ENCODE measurements around the gene PWWP2A.

PWWP2A gene

DNA sequence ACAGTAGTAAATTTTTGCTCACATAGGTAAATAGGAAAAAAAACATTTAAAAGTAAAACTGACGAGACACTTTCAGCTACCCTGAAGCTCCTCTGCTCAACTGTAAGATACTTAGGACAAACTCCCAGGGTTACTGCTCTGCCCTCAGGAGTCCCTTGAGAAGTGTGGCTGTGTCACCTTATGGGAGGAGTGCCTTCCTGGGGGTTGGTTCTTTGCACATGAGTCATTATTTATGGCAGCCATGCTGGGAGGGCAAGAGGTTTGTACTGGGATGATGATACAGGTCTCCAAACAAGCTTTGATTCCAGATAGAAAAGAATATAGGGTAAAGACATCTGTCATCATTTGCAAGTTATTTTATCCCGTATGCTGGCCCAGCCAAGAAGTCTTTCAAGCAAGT is 64.4 kb downstream of the PWWP2A start:
- DNase-seq (ENCODE audit: low read depth), result peak; percentile 21
- no peak overlapping the region for H3K4me3 ChIP-seq (ENCODE audit: low read length)
- TF ChIP-seq, protein P1, sequence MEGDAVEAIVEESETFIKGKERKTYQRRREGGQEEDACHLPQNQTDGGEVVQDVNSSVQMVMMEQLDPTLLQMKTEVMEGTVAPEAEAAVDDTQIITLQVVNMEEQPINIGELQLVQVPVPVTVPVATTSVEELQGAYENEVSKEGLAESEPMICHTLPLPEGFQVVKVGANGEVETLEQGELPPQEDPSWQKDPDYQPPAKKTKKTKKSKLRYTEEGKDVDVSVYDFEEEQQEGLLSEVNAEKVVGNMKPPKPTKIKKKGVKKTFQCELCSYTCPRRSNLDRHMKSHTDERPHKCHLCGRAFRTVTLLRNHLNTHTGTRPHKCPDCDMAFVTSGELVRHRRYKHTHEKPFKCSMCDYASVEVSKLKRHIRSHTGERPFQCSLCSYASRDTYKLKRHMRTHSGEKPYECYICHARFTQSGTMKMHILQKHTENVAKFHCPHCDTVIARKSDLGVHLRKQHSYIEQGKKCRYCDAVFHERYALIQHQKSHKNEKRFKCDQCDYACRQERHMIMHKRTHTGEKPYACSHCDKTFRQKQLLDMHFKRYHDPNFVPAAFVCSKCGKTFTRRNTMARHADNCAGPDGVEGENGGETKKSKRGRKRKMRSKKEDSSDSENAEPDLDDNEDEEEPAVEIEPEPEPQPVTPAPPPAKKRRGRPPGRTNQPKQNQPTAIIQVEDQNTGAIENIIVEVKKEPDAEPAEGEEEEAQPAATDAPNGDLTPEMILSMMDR (conservative IDR thresholded peaks at IDR 0.05; ENCODE audit: low read length), result no peak

DNA sequence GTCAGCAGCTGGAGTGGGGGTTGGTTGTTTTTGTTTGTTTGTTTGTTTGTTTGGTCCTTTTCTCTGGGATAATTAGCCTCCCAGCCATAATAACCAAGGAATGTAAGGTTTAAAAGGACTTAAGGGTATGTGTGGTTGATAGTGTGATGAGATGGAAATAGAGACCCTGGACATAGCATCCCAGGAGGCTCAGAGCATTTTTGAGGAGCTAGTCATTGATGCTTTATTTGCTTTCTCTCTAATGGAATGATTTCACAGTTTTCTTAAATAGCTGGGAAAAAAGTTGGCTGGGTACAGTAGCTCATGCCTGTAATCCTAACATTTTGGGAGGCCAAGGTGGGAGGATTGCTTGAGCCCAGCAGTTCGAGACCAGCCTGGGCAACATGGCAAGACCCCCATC is 65.2 kb downstream of the PWWP2A start:
- TF ChIP-seq, protein P1 (conservative IDR thresholded peaks at IDR 0.05; ENCODE audit: low read length), result no peak
- peak; percentile 30 for DNase-seq (ENCODE audit: low read depth)
- no peak overlapping the region for H3K4me3 ChIP-seq (ENCODE audit: low read length)

DNA sequence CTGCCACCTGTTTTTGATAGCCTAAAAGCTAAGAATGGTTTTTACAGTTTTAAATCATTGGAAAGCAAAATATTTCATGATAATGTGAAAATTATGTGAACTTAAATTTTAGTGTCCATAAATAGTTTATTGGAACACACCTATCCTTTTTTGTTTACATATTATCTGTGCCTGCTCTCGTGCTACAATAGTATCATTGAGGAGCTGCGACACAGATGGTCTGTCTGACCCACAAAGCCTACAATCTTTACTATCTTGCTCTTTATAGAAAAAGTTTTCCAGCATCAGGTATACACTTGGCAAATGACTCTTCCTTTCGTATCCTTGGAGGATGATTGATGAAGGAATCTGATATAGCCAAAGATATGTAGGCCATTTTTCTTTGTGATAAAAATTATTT is 70.2 kb downstream of the PWWP2A start:
- DNase-seq (ENCODE audit: low read depth), result no peak
- TF ChIP-seq, protein P1 (conservative IDR thresholded peaks at IDR 0.05; ENCODE audit: low read length), result no peak
- H3K4me3 ChIP-seq (ENCODE audit: low read length), result no peak overlapping the region

DNA sequence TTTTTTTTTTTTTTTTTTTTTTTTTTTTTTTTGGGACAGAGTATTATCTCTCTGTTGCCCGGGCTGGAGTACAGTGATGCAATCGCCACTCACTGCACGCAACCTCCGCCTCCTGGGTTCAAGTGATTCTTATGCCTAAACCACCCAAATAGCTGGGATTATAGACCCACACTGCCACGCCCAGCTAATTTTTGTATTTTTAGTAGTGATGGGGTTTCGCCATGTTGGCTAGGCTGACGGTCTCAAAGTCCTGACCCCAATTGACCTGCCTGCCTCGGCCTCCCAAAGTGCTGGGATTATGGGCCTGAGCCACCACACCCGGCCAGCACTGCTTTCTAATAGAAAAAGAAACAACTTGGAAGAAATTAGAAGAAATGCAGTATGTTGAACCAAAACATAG is 71.1 kb downstream of the PWWP2A start:
- peak; percentile 50 for DNase-seq (ENCODE audit: low read depth)

DNA sequence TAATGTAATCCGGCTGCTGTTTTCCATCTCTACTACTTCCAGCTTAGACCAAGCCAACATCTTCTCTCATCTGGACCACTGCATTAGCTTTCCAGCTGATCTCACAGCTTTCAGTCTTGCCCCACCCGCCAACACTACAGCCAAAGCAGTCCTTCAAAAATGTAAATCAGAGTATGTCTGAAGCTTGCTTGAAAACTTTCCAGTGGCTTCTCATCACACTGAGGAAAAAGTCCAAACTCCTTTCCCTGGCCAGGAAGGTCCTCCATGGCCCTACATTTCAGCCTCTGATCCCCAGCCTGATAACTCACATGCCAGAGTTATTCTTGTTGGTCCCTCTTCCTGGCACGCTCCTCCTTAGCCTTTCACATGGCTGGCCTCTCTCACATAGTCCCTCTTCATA is 71.8 kb downstream of the PWWP2A start:
- TF ChIP-seq, protein P1 (conservative IDR thresholded peaks at IDR 0.05; ENCODE audit: low read length), result no peak
- no peak overlapping the region for H3K4me3 ChIP-seq (ENCODE audit: low read length)
- peak; percentile 46 for DNase-seq (ENCODE audit: low read depth)

More for the DNA sequence above, 71.1 kb downstream of the PWWP2A start:
- H3K4me3 ChIP-seq (ENCODE audit: low read length), result no peak overlapping the region
- TF ChIP-seq, protein P1 (conservative IDR thresholded peaks at IDR 0.05; ENCODE audit: low read length), result no peak

DNA sequence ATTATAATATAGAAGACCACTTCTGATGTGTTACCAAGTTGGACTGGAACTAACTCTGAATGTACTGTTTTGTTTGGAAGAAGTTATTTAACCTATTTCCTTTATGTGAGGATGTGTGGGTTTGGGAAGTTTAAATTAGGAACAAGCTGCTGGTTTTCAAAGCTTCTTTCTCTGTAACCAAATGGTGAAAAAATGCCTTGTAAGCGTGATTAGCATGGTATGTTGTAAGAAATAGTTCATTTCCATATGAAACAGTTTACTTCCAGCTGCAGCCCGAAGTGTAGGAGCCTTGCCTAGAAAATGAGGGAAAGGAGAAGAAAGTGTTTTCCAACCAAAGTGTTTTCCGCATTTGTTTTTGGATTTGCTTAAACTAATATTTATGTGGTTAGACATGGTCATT is 74.3 kb downstream of the PWWP2A start:
- no peak overlapping the region for H3K4me3 ChIP-seq (ENCODE audit: low read length)
- TF ChIP-seq, protein P1 (conservative IDR thresholded peaks at IDR 0.05; ENCODE audit: low read length), result no peak
- peak; percentile 51 for DNase-seq (ENCODE audit: low read depth)

DNA sequence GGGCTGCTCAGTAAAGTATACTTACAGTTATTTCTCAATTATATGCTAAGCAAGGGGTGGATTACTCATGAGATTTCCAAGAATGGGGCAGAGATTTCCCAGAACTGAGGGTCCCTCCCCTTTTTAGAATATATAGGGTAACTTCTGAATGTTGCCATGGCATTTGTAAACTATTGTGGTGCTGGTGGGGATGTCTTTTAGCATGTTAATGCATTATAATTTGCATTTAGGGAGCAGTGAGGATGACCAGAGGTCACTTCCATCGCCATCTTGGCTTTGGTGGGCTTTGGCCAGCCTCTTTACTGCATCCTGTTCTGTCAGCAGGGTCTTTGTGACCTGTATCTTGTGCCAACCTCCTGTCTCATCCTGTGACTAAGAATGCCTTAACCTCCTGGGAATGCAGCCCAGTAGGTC is 74.9 kb downstream of the PWWP2A start:
- no peak for DNase-seq (ENCODE audit: low read depth)
- TF ChIP-seq, protein P1 (conservative IDR thresholded peaks at IDR 0.05; ENCODE audit: low read length), result no peak
- H3K4me3 ChIP-seq (ENCODE audit: low read length), result no peak overlapping the region

All from AG10803 (cell line).